GM19238 (cell line): ENCODE results near the gene TPPP3.
A peak's percentile ranks its signal among the peaks of the same experiment; 100 is the strongest.
"Not testable (repeated sequence)": the region's sequence is repeated elsewhere in the genome, so short reads cannot be mapped to it uniquely, and the experiment has no call there.

ENCODE experiments used
- DNase-seq: peaks from one replicate; pipeline ENCODE4 v3.0.0; 2011; ENCODE audit warnings: low spot score; ENCODE audit not compliant: insufficient read length

Gene TPPP3

DNA sequence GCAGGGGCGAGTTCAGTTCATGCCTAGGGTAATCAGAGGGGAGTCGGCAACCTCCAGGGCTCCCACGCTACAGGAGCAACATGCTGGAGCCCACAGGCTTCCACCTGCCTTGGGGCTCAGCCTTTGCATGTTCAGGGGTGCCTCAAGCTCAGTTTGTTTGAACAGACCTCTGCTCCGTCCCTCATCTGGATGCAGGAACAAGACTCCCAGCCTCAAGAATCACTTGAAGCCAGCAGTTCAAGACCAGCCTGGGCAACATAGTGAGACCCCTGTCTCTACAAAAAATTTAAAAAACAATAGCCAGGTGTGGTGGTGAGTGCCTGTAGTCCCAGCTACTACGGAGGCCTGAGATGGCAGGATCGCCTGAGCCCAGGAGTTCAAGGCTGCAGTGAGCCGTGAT is 32.7 kb upstream of the TPPP3 start:
- DNase-seq, result no peak

DNA sequence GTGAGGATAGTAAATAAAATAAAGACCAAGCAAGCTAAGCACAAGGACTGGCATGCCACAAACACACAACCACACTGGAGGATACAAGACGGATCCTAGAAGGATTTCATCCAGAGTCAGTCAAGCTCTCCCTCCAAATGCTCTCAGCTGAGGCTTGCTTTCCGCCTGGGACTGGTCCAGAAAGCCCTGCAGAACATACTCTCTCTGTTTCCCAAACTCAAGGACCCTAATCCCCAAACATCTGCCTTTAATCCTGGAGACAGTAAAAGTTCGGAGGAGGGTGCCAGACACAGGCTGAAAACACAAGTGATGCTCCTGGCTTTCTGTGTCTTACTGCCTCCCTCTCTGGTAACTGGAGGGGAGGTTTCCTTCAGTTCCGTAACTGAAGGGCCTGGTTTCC is 32.3 kb upstream of the TPPP3 start:
- DNase-seq, result no peak

DNA sequence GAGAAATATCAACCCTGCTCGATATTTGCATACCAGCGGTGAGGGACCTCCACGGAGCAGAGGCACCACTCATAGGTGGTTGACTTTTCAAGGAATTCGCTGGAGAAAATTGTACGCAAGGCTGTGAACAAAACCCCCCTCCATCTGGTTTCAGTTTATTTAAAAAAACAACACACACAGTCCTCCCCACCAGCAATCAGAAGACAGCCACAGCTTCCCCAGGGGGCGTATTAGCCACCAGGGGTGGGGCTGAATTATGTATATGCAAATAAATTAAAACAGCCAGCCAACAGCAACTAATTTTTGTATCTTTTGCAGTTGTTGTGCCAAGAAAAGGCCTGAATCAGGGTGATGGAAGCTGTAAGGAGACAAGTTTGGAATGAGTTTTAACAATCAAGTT is 31.8 kb upstream of the TPPP3 start:
- DNase-seq, result no peak

DNA sequence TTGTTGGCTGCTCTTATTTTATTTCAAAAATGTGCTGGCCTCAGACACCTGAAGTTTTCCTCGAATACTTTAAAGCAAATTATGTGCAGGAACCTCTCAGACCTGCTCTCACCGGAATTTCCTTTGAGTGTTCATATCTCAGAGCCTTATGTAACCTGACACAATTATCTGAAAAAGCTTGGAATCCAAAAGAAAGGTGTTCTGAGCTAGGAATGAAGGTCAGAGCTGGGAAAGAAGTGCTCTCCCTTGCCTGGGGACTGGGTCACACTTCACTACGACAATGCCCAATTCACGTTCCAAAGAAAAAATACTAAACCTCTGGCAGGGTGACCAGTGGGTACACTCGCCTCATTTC is 30.9 kb upstream of the TPPP3 start:
- DNase-seq, result no peak

DNA sequence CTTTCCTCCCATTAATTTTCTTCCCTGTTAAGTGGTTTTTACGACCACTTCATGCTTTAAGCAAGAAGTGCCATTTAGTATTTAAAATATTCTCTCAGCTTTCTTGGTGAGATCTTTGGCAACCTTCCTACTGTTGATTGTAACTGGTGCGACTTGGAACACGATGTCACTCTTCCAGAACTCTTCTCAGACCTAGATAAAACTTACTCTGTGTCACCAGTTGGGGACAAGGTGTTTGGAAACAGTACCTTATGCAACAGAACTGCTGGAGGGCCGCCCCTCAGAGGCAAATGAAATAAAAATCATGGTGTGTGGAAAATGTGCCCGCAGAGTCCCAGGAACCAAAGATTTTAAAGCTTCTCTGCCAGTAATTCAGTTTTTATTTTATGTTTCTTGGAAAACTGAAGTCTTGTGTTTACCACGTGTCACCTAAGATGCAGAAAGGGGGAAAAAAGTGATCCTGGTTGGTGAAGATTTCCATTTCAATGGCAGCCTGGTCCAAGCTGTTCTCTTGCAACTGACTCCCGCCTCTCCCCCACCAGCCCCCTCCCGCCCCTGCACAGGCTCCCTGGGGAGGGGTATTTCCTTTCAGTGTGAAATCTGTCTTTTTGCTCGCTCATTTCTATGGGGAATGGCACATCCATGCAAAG is 30.4 kb upstream of the TPPP3 start:
- no peak for DNase-seq

DNA sequence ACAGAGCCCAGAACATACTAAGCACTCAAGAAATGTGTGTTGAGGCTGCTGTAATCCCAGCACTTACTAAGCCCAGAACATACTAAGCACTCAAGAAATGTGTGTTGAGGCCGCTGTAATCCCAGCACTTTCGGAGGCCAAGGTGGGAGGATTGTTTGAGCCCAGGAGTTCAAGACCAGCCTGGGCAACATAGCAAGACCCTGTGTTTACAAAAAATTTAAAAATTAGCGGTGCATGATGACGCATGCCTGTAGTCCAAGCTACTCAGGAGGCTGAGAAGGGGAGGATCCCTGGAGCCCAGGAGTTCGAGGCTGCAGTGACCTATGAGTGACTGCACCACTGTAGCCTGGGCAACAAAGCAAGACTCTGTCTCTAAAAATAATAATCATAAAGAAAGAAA is 29.7 kb upstream of the TPPP3 start:
- no peak for DNase-seq

DNA sequence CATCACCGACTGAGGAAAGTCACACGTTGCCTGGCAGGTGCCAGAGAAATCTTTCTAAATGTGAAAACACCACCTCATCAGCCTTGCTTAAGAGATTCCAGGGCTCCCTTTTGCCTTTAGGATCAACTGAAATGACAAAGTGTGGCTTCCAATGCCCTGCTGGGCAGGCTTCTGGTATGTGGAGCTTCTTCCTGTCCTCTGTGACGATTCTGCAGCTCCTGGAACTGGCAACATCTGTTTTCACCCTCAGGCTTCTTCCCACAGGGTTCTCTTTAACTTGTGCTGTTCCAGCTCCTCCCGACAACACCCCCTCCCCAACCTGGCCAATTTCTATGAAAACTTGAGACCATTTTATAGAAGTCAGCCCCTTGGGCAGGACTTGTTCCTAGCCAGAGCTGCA is 27.7 kb upstream of the TPPP3 start:
- DNase-seq, result no peak

DNA sequence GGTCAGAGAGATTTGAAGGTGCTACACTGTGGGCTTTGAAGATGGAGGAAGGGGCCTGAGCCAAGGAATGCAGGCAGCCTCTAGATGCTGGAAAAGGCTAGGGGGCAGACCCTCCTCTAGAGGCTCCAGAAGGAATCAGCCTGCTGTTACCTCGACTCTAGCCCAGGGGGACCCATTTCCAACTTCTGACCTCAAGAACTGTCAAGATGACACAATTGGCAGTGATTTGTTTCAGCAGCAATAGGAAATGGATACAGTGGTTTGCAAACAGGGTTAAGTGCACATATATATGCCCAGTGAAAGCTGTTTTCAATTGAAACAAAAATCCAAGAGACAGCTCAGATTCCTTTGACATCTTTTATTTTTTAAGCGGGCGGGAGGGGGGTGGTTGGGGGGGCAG is 26.6 kb upstream of the TPPP3 start:
- no peak for DNase-seq

DNA sequence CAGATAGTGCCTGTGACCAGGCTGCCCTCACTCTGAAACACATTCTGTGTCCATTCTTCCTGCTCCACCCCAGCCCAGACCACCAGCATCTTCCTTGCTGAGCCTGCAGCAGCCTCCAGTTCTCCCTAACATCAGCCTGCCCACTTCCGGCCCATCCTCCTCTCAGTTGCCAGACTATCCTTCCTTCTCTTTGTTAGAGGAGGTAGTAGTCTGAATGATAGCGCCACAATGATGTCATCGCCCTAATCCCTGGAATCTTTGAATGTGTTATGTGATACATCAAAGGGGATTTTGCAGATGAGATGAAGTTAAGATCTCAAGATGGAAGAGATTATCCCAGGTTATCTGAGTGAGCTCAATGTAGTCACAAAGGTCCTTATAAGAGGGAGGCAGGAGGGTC is 26.2 kb upstream of the TPPP3 start:
- no peak for DNase-seq

DNA sequence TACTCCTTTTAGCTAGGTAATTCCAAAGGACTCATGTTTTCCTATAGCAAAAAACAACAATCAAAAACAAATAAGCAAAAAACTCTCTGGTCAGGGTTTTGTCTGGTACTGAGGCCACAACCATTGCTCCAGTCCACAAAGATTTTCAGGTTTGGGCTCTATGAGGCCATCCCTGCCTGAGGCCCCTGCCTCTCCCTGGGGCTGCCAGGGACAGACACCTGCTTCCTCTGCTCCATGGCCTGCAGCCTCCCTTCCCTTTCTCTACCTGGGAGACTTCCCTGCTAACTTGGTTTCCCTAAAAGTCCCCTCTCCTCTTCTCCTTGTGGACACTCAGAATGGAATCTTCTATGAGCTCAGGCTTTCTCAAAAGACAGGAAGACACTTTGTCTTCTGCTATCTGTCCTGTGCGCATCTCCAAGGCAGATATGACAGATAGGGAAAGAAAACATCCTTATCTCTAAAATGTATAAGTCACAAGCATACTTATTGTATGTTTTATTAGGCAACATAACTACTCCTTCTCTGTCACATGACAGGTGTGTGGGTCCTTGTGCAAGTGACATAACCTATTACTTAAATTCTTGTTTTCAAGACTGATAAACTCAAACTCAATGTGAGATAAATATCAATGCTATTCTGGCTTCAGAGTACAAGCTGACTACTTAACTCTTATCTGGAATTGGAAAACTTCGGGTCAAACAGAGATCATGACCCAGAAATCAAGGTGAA is 24.2 kb upstream of the TPPP3 start:
- DNase-seq, result no peak

DNA sequence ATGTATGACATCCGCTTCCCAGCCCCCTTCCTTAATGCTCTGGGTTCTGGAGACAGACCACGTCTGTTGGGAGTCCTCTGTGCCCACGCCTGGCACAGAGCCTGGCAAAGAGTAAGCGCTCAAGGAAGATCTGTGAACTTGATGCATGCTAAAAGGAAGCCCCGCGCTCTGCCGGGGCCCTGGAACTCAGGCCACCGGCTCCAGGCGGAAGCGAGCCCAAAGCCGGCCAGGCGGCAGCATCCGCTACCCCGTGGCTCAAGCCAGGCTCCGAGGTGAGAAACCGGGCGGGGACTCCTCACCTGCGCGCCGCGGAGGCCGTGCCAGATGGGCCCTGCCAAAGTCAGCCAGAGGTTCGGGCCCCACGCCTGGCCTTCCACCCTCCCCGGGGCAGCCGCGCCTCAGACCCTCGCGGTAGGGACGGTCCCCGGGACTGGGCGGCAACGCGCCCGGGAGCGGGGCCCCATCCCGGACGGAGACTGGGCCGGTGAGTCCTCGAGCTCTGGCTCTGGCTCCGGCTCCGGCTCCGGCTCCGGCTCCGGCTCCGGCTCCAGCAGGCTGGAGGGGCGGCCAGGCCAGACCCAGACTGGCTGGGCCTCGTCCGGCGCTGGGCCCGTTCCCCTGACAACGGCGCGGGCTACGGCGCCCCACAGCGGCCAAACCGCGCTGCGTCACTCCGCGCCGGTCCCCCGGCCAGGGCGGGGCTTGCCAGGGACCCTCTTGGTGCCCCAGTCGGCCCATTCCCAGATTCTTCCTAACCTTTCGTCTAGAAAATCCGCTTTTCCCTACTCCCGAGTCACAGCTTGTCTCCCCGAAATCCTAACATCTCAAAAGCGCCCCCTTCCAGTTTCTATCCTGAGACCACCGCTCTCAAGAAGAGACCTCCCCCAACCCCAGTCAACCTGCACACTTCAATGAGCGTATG is 22.8 kb upstream of the TPPP3 start, which contains the start of gene ZDHHC1:
TSS of gene ZDHHC1 (minus strand) at position 606 of the 922 bp plus-strand sequence. CDS start 8,702 bp downstream, outside the sequence.
- DNase-seq, result peak; percentile 78

DNA sequence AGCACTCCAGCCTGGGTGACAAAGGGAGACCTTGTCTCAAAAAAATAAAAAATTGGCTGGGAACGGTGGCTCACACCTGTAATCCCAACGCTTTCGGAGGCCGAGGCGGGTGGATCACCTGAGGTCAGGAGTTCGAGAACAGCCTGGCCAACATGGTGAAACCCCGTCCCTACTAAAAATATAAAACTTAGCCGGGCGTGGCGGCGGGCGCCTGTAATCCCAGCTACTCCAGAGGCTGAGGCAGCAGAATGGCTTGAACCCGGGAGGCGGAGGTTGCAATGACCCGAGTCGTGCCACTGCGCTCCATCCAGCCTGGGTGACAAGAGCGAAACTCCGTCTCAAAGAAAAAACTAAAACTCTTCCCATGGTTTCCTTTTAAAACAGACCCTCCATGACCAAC is 22.1 kb upstream of the TPPP3 start:
- not testable (repeated sequence) for DNase-seq

DNA sequence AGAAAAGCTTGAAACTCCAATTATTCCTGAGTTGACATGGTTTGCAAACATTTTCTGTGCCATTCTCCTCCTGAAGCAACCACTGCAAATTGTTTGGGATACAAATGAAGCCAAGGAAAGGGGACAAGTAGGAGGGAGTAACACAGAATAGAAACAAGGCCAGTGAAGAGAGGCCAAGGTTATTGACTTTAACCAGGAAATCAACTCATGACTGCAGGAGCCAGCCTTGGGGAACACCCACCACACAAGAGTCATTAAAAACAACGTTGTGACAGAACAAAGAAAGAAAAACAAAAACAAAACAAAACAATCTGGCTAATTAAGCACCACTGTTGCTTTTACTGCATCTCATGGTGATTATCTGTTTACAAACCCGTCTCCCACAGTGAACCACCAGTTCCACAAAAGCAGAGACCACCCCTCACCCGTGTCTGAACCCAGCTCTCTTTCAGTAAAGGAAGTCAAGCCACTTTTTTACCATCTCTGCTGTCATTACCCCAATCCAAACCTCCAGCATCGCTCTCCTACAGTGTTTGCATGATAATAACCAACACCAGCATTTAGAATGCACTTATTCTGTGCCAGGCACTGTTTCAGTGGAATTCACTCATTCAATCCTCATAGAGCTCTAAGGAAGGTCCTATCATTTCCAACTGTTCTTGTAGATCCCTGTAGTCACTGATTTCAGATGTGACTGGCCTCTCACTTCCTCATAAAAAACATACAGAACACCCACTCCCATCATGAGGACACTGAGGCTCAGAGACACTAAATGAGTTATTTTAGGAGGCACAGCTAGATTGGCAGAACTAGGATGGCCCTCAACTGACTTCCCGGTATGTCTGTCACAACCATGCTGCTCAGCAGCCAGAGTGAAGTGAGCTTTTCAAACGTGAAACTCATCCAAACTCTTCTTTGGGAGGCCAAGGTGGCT is 20.9 kb upstream of the TPPP3 start:
- no peak for DNase-seq

DNA sequence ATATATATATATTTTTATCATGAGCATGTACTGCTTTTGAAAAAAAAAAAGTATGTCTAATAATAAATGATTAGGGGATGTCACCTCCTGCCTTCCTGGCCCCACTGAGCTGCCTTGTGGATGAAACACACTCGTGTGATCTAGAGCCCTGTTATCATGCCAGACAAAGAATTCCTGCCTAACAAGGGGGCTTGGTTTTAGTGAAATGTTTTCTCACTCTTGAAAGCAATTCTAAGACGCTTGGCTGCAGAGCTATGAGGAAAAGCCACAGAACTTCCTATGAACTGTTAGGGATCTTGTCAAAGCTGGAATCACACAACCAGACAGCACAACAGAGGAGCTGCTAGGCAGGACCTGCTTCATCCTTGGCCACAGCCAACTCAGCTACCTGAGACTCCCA is 19.0 kb upstream of the TPPP3 start:
- no peak for DNase-seq

DNA sequence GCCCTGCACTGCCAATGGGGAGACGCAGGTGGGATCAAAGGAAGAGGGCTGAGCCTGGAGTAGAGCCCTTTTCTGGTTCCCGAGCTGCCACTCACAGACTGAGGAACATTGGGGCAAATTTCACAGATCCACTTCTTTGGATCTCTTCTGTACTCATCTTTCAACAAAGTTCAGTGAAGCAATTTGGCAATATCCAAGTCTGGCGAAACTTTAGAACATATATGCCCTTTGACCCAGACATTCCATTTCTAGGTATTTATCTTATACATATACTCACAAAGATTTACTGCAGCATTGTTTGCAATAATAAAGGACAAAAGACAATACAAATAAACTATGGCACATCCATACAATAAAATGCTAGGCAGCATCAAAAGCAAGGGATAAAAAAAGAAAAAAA is 18.0 kb upstream of the TPPP3 start:
- DNase-seq, result no peak

DNA sequence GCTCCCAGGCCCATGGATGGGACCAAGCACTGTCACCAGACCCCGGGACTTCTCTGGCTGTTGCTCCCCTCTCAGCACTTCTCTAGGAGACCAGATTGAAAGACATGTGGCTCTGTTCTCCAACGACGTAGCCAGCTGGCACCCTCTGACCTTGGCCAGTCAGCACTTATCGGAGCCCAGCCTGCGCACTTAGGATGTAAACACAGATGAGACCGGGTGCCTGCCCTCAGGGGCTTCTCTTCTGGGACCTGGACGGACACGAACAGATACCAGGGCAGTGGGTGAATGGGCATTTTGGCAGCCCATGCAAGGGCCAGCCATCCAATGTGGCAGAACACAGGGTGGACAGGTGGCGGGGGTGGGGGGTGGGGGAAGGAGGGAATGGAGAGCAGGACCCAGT is 16.3 kb upstream of the TPPP3 start:
- DNase-seq, result no peak

DNA sequence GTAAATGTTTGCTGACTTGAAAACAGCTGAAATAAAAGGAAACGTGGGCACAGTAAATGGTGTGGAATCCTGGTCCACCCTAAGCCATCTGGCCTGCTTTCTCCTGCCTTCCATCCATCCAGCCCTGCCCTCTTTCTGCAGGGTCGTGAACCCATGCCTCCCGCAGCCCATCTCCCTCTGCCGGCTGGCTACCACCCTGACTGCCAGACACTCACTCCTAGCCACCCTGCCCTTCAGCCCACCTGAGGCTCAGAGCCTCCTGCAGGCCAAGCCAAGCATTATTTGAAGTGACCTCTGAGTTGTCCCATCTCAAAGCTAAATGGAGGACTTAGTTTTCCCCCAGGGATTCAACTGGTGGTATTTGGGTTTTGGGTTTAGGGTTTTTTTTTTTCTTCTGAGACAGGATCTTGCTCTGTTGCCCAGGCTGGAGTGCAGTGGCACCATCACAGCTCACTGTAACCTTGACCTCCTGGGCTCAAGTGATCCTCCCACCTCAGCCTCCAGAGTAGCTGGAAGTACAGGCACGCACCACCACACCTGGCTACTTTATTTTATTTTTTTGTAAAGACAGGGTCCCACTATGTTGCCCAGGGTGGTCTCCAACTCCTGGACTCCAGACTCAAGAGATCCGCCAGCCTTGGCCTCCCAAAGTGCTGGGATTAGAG is 14.6 kb upstream of the TPPP3 start:
- DNase-seq, result no peak

DNA sequence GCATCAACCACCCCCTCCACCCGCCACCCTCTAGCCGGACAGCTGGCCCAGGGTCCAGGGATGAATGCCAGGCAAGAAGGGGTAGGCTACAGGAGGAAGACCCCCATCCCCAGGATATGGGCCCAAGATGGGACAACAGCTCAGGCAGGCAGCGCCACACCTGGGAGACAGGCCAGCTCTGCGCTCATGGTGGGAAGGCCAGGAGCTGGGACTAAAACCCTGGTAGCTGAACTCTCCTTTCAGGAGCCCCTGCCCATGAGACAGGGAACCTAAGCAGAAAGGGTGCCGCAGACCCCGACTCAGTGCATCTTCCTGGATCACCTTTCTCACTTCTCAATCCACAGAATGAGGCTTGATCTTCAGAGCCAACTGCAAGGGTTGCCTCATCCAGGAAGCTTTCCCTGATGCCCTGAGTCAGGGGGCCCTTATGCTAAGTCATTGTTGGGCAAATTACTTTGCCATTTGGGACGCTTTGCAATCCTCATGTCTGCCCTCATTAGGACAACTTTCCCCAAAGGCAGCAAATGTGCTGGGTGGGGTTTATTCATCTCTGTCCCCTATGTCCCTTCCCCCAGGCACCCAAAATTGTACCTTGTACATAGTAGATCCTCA is 14.0 kb upstream of the TPPP3 start:
- DNase-seq, result no peak

DNA sequence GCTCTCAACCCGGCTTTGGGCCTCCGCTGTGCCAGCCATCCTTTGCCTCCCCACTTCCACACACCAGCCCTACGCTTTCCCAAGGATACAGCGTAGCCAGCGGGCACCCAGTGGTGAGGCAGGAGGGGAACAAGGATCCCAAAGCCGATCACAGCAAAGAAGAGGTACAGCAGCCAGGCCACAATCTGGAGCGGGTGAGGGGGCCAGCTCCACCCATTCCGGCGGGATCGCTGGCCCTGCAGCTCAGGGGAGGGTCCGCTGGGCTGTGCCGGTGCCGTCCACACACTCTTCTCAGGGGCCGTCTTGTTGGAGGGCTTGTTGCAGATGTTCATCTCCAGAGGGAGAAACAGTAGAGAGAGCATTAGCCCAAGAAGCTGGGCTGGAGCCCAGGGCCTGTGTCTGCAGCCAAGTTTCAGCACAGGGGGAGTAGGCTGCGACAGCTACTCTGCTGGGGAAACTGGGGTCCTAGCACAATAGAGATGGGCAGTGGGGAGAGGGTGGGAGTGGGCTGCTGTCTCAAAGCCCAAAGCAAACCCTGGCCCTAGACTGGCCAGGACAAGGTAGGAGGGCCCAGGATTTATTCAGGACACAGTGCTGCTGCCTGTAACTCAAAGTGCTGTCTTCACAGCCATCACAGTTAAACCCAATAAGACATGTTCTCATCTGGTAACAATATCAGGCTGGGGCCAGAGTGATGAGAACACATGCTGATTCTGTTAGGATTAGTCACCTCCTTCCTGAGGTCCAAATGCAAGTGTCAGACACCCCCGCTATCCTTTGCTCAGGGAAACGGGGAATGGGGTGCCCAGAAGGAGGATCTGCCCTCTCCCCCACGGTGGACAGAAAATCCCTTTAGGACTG is 13.0 kb upstream of the TPPP3 start:
- no peak for DNase-seq
